SK-N-SH (cell line): ENCODE data around the gene ITIH5. TPM values are rescaled to one million over a fixed set of nuclear protein-coding genes. Genes with fewer than 3 reads are reported as not detected.

Experiments used
- CTCF ChIA-PET: fragments of 300-600, 350-600 bp; formaldehyde crosslinking; extraction: SDS; loops from one replicate; lab custom pipeline; 2021; lab: Yijun Ruan, JAX
- POLR2A ChIA-PET: fragments of 350-600 bp; sonication (Branson Sonifier 250); formaldehyde crosslinking; extraction: SDS; loops from one replicate; lab custom pipeline; 2020; ENCODE audit warnings: antibody characterized with exemption, inconsistent platforms; lab: Yijun Ruan, JAX
- DNase-seq: peaks from one replicate; pipeline ENCODE4 v3.0.0; 2012
- H2AFZ ChIP-seq: fragments of 200-600 bp; sonication (generic); 2 replicates; pipeline ENCODE4 v1.8.1; 2016; ENCODE audit warnings: antibody characterized with exemption, mild to moderate bottlenecking, low read depth
- H3F3A ChIP-seq: fragments of 200-600 bp; sonication (generic); replicated peaks from 2 replicates; pipeline ENCODE3; 2016; ENCODE audit warnings: antibody characterized with exemption, mild to moderate bottlenecking; ENCODE audit not compliant: insufficient read depth
- H3K27ac ChIP-seq, 2 experiments: fragments of 200-500 bp in 1 of 2; fragments of 200-600 bp in 1 of 2; sonication (Bioruptor generic) in 1 of 2; sonication (generic), shearing (Covaris generic) in 1 of 2; 2 replicates each; pipeline versions ENCODE4 v1.5.1 to v1.6.1; 2014 to 2016; ENCODE audit warnings: low read depth in 2 of 2, inconsistent platforms in 1 of 2, low read length in 1 of 2, mild to moderate bottlenecking in 1 of 2, mixed read lengths in 1 of 2
- H3K27me3 ChIP-seq: fragments of 200-600 bp; sonication (generic), shearing (Covaris generic); 2 replicates; pipeline ENCODE4 v1.6.1; 2016; ENCODE audit warnings: mixed run types; ENCODE audit not compliant: insufficient read depth
- H3K36me3 ChIP-seq, 2 experiments: fragments of 200-500 bp in 1 of 2; fragments of 200-600 bp in 1 of 2; sonication (Bioruptor generic) in 1 of 2; sonication (generic) in 1 of 2; replicated peaks in 1 of 2; 2 replicates each; pipeline versions ENCODE3 to v1.5.1; 2014 to 2016; ENCODE audit warnings: low read length in 1 of 2, mild to moderate bottlenecking in 1 of 2; ENCODE audit not compliant: insufficient read depth in 2 of 2, control insufficient read depth in 1 of 2
- H3K4me1 ChIP-seq, 2 experiments: fragments of 200-500 bp in 1 of 2; fragments of 200-600 bp in 1 of 2; sonication (Bioruptor generic) in 1 of 2; sonication (generic), shearing (Covaris generic) in 1 of 2; 2 replicates each; pipeline versions ENCODE4 v1.5.1 to v1.6.1; 2014 to 2016; ENCODE audit warnings: low read depth in 1 of 2, low read length in 1 of 2, mixed run types in 1 of 2; ENCODE audit not compliant: insufficient read depth in 2 of 2, control insufficient read depth in 1 of 2
- H3K4me2 ChIP-seq: fragments of 200-600 bp; sonication (generic), shearing (Covaris generic); 2 replicates; pipeline ENCODE4 v1.6.1; 2017; ENCODE audit warnings: mixed run types
- H3K4me3 ChIP-seq, 2 experiments: fragments of 200-500 bp in 1 of 2; fragments of 200-600 bp in 1 of 2; sonication (Bioruptor generic) in 1 of 2; sonication (generic), shearing (Covaris generic) in 1 of 2; 2 replicates each; pipeline versions ENCODE4 v1.5.1 to v1.8.1; 2014 to 2016; ENCODE audit warnings: low read depth in 2 of 2, inconsistent platforms in 1 of 2, low read length in 1 of 2, mild to moderate bottlenecking in 1 of 2, mixed read lengths in 1 of 2, moderate library complexity in 1 of 2
- H3K79me2 ChIP-seq: fragments of 200-600 bp; sonication (generic); 2 replicates; pipeline ENCODE4 v1.8.1; 2017; ENCODE audit warnings: mild to moderate bottlenecking; ENCODE audit not compliant: insufficient read depth
- H3K9ac ChIP-seq: fragments of 200-600 bp; sonication (generic); 2 replicates; pipeline ENCODE4 v1.6.1; 2017; ENCODE audit warnings: mixed run types
- H3K9me2 ChIP-seq: fragments of 200-600 bp; sonication (generic); 2 replicates; pipeline ENCODE4 v1.6.1; 2017; ENCODE audit warnings: mixed run types
- H3K9me3 ChIP-seq: fragments of 200-600 bp; sonication (generic); 2 replicates; pipeline ENCODE4 v1.6.1; 2017; ENCODE audit warnings: mixed run types, mild to moderate bottlenecking, moderate library complexity
- H4K20me1 ChIP-seq: fragments of 200-600 bp; sonication (generic); 2 replicates; pipeline ENCODE4 v1.6.1; 2017; ENCODE audit warnings: mild to moderate bottlenecking, mixed run types; ENCODE audit not compliant: insufficient read depth
- CHD2 ChIP-seq: fragments of 150-350 bp; IDR thresholded peaks from 2 replicates; pipeline ENCODE4 v1.6.1; 2018; ENCODE audit warnings: low read length; ENCODE audit not compliant: partially characterized antibody
- ELF1 ChIP-seq: IDR thresholded peaks from 2 replicates; pipeline ENCODE4 v1.4.0; 2012
- EZH2phosphoT487 ChIP-seq: fragments of 200-600 bp; sonication (generic); IDR thresholded peaks from 2 replicates; pipeline ENCODE4 v1.6.1; 2017; ENCODE audit warnings: low read depth, mixed run types, mild to moderate bottlenecking, antibody characterized with exemption, moderate library complexity, borderline replicate concordance
- FOXJ3 ChIP-seq: sonication (generic); formaldehyde crosslinking; IDR thresholded peaks from 2 replicates; pipeline ENCODE4 v1.5.1; 2020; ENCODE audit warnings: mild to moderate bottlenecking, missing genetic modification reagents
- GABPA ChIP-seq: IDR thresholded peaks from 2 replicates; pipeline ENCODE4 v1.4.0; 2012; ENCODE audit warnings: low read depth, mild to moderate bottlenecking
- GATA2 ChIP-seq: sonication (generic); formaldehyde crosslinking; IDR thresholded peaks from 2 replicates; pipeline ENCODE4 v1.5.0; 2020; ENCODE audit warnings: mild to moderate bottlenecking, missing genetic modification reagents
- MAX ChIP-seq: IDR thresholded peaks from 2 replicates; pipeline ENCODE4 v1.4.0; 2012; ENCODE audit warnings: low read depth
- NFIC ChIP-seq: IDR thresholded peaks from 2 replicates; pipeline ENCODE4 v1.4.0; 2012; ENCODE audit warnings: borderline replicate concordance
- PBX3 ChIP-seq: IDR thresholded peaks from 2 replicates; pipeline ENCODE4; 2012
- RCOR1 ChIP-seq: fragments of 150-350 bp; IDR thresholded peaks from 2 replicates; pipeline ENCODE4 v1.6.1; 2017; ENCODE audit warnings: antibody characterized with exemption, low read length
- REST ChIP-seq: IDR thresholded peaks from 2 replicates; pipeline ENCODE4 v1.6.1; 2012; ENCODE audit warnings: mild to moderate bottlenecking, low read depth, low read length, moderate library complexity
- SIN3A ChIP-seq: IDR thresholded peaks from 2 replicates; pipeline ENCODE4 v1.6.1; 2012; ENCODE audit warnings: low read depth, mild to moderate bottlenecking, low read length, moderate library complexity, borderline replicate concordance
- SMC3 ChIP-seq: IDR thresholded peaks from 2 replicates; pipeline ENCODE4 v1.6.1; 2012; ENCODE audit warnings: low read depth, low read length, improper control_type of control experiment
- TAF1 ChIP-seq: IDR thresholded peaks from 2 replicates; pipeline ENCODE4 v1.6.1; 2012; ENCODE audit warnings: low read depth, mild to moderate bottlenecking, low read length, moderate library complexity, borderline replicate concordance
- USF2 ChIP-seq: fragments of 150-350 bp; IDR thresholded peaks from 2 replicates; pipeline ENCODE4 v1.6.1; 2017; ENCODE audit warnings: antibody characterized with exemption, low read length, low read depth, borderline replicate concordance
- YY1 ChIP-seq: IDR thresholded peaks from 2 replicates; pipeline ENCODE4 v1.4.0; 2012; ENCODE audit warnings: low read depth, mild to moderate bottlenecking
- WGBS: methylation state at CpG from one replicate; pipeline ENCODE4 v1.1.6; 2017; ENCODE audit warnings: low lambda C conversion rate; 5-methylcytosine and 5-hydroxymethylcytosine counted together
- polyA plus RNA-seq, 3 experiments: library from polyadenylated mRNA; depleted of rRNA; stranded (reverse); fragments of >200 nt; gene quantifications; 2 replicates each; pipeline ENCODE4 v1.2.3, GENCODE V29; 2012

The ITIH5 gene
- polyA plus RNA-seq, 1 of the 3 experiments (the other 2 are of a cell fraction): 0.07 TPM

- TF ChIP-seq SMC3 (no peak), MAX (no peak), REST (no peak), CHD2 (no peak), GABPA (no peak), NFIC (no peak), EZH2phosphoT487 (no peak), USF2 (no peak), RCOR1 (no peak), PBX3 (no peak), SIN3A (no peak), FOXJ3 (CRISPR knock-in tag) (no peak), ELF1 (no peak), GATA2 (no peak), YY1 (no peak), TAF1 (no peak)
- no peak overlapping the region for H3K4me2 ChIP-seq
- H3K36me3 ChIP-seq: no peaks in the 10 kb centered on the region
- H3K27me3 ChIP-seq: no peaks in the 10 kb centered on the region
- ChIA-PET CTCF (no interaction called here), POLR2A (no interaction called here)
- H3K4me1 ChIP-seq: peaks cover 0 to 10% of the 10 kb centered on the region in 2 experiments; a peak in 1 of 4 replicates
- no peak overlapping the region for H3K9ac ChIP-seq
- DNase-seq: no peak
- no peaks in the 10 kb centered on the region for H3K9me3 ChIP-seq
- 31% methylated on average over 2 of the region's 4 CpGs for WGBS
- no peaks in the 10 kb centered on the region for H3K79me2 ChIP-seq
- no peaks in the 10 kb centered on the region for H3F3A ChIP-seq
- H3K9me2 ChIP-seq: no peaks in the 10 kb centered on the region
- no peak overlapping the region for H2AFZ ChIP-seq
- no peak overlapping the region for H3K27ac ChIP-seq
- no peak overlapping the region for H3K4me3 ChIP-seq
- H4K20me1 ChIP-seq: no peaks in the 10 kb centered on the region
These were observed 121.5 kb downstream of the ITIH5 start for GRCh38 chr10:7545261-7545660.
